Central memory CD8-positive, alpha-beta T cell (primary cell): Measurements from ENCODE around the gene MYOD1.

Source experiments
- ATAC-seq: fragments of 150-1000 bp; cut with Tn5 transposase; replicated peaks from 2 replicates; pipeline ENCODE4 v1.10.0; 2022; ENCODE audit warnings: mild to moderate bottlenecking, moderate FRiP score, moderate number of reproducible peaks; ENCODE audit not compliant: poor library complexity, severe bottlenecking; ENCODE audit errors: extremely low read depth
- DNase-seq, 2 donors: peaks; one replicate each; pipeline ENCODE4 v3.0.0; 2021; ENCODE audit warnings: low spot score in 2 of 2
- H3K27ac Mint-ChIP-seq: one replicate; pipeline ENCODE4 v1.8.0; 2022; ENCODE audit warnings: low read depth, mild to moderate bottlenecking, moderate library complexity, mixed read lengths
- H3K27me3 Mint-ChIP-seq: one replicate; pipeline ENCODE4 v1.8.0; 2022; ENCODE audit warnings: mixed read lengths
- H3K36me3 Mint-ChIP-seq: one replicate; pipeline ENCODE4 v1.8.0; 2022; ENCODE audit warnings: mild to moderate bottlenecking, moderate library complexity, mixed read lengths; ENCODE audit not compliant: insufficient read depth
- H3K4me1 Mint-ChIP-seq: one replicate; pipeline ENCODE4 v1.8.0; 2022; ENCODE audit warnings: mixed read lengths
- H3K4me3 Mint-ChIP-seq: one replicate; pipeline ENCODE4 v1.8.0; 2022; ENCODE audit warnings: mild to moderate bottlenecking, moderate library complexity, mixed read lengths
- H3K9me3 Mint-ChIP-seq: one replicate; pipeline ENCODE4 v1.8.0; 2022; ENCODE audit warnings: mixed read lengths

Gene MYOD1

GRCh38 chr11:17766590-17766989, 47.2 kb downstream of the MYOD1 start:
- Mint-ChIP-seq H3K9me3 (no peaks in the 10 kb centered on the region), H3K4me3 (no peak overlapping the region), H3K4me1 (no peaks in the 10 kb centered on the region), H3K27ac (no peak overlapping the region), H3K27me3 (no peaks in the 10 kb centered on the region), H3K36me3 (peaks cover 2% of the 10 kb centered on the region)
- ATAC-seq (no peak), DNase-seq (no peak)

- Mint-ChIP-seq H3K27me3 (no peaks in the 10 kb centered on the region), H3K9me3 (no peaks in the 10 kb centered on the region), H3K4me1 (no peaks in the 10 kb centered on the region), H3K36me3 (peaks cover 2% of the 10 kb centered on the region), H3K4me3 (no peak overlapping the region), H3K27ac (no peak overlapping the region)
- no peak for ATAC-seq
- DNase-seq = no peak
Observed at GRCh38 chr11:17767301-17767885, 48.0 kb downstream of the MYOD1 start.

- DNase-seq (no peak), ATAC-seq (no peak)
- H3K4me1 Mint-ChIP-seq = no peaks in the 10 kb centered on the region
- no peak overlapping the region for H3K4me3 Mint-ChIP-seq
- H3K27ac Mint-ChIP-seq = no peak overlapping the region
- no peaks in the 10 kb centered on the region for H3K27me3 Mint-ChIP-seq
- H3K36me3 Mint-ChIP-seq = peaks cover 2% of the 10 kb centered on the region
- H3K9me3 Mint-ChIP-seq = no peaks in the 10 kb centered on the region
Observed at GRCh38 chr11:17767914-17768313, 48.5 kb downstream of the MYOD1 start.

- no peak overlapping the region for H3K27ac Mint-ChIP-seq
- H3K27me3 Mint-ChIP-seq = no peaks in the 10 kb centered on the region
- no peak for ATAC-seq
- peaks cover 2% of the 10 kb centered on the region for H3K36me3 Mint-ChIP-seq
- no peaks in the 10 kb centered on the region for H3K9me3 Mint-ChIP-seq
- no peak overlapping the region for H3K4me3 Mint-ChIP-seq
- DNase-seq = no peak
- no peaks in the 10 kb centered on the region for H3K4me1 Mint-ChIP-seq
Observed at GRCh38 chr11:17768547-17768946, 49.2 kb downstream of the MYOD1 start.

- no peaks in the 10 kb centered on the region for H3K4me1 Mint-ChIP-seq
- no peaks in the 10 kb centered on the region for H3K9me3 Mint-ChIP-seq
- H3K27ac Mint-ChIP-seq = no peak overlapping the region
- H3K27me3 Mint-ChIP-seq = no peaks in the 10 kb centered on the region
- ATAC-seq (no peak), DNase-seq (no peak)
- H3K4me3 Mint-ChIP-seq = no peak overlapping the region
- H3K36me3 Mint-ChIP-seq = peaks cover 2% of the 10 kb centered on the region
Observed at GRCh38 chr11:17769218-17769617, 49.8 kb downstream of the MYOD1 start.

- H3K4me3 Mint-ChIP-seq = no peak overlapping the region
- ATAC-seq (no peak), DNase-seq (no peak)
- peaks cover 2% of the 10 kb centered on the region for H3K36me3 Mint-ChIP-seq
- no peaks in the 10 kb centered on the region for H3K4me1 Mint-ChIP-seq
- H3K9me3 Mint-ChIP-seq = no peaks in the 10 kb centered on the region
- no peak overlapping the region for H3K27ac Mint-ChIP-seq
- no peaks in the 10 kb centered on the region for H3K27me3 Mint-ChIP-seq
Observed at GRCh38 chr11:17770048-17770652, 50.8 kb downstream of the MYOD1 start.

- H3K27ac Mint-ChIP-seq = no peak overlapping the region
- DNase-seq (no peak), ATAC-seq (no peak)
- no peaks in the 10 kb centered on the region for H3K27me3 Mint-ChIP-seq
- H3K36me3 Mint-ChIP-seq = peaks cover 2% of the 10 kb centered on the region
- H3K4me1 Mint-ChIP-seq = no peaks in the 10 kb centered on the region
- no peaks in the 10 kb centered on the region for H3K9me3 Mint-ChIP-seq
- no peak overlapping the region for H3K4me3 Mint-ChIP-seq
Observed at GRCh38 chr11:17770917-17771316, 51.5 kb downstream of the MYOD1 start.

GRCh38 chr11:17771415-17771814, 52.0 kb downstream of the MYOD1 start:
- no peaks in the 10 kb centered on the region for H3K27me3 Mint-ChIP-seq
- ATAC-seq = no peak
- DNase-seq = no peak
- H3K27ac Mint-ChIP-seq = no peak overlapping the region
- H3K36me3 Mint-ChIP-seq = no peaks in the 10 kb centered on the region
- no peak overlapping the region for H3K4me3 Mint-ChIP-seq
- no peaks in the 10 kb centered on the region for H3K4me1 Mint-ChIP-seq
- no peaks in the 10 kb centered on the region for H3K9me3 Mint-ChIP-seq
